NCI-H1436 (cell line): Measurements from ENCODE around the gene BATF3.
A peak's percentile ranks its signal among the peaks of the same experiment; 100 is the strongest.
"Not testable (repeated sequence)": the region's sequence is repeated elsewhere in the genome, so short reads cannot be mapped to it uniquely, and the experiment has no call there.

Source experiments
- DNase-seq: peaks from one replicate; lab custom pipeline; 2025; lab: John Stamatoyannopoulos, UW

Gene BATF3

DNA sequence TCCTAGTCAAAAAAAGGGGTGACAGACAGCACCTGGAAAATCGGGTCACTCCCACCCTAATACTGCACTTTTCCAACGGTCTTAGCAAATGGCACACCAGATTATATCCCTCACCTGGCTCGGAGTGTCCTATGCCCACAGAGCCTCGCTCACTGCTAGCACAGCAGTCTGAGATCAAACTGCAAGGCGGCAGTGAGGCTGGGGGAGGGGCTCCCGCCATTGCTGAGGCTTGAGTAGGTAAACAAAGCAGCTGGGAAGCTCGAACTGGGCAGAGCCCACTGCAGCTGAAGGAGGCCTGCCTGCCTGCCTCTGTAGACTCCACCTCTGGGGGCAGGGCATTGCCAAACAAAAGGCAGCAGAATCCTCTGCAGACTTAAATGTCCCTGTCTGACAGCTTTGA, 41.4 kb downstream of the BATF3 start:
- DNase-seq, result peak; percentile 23

DNA sequence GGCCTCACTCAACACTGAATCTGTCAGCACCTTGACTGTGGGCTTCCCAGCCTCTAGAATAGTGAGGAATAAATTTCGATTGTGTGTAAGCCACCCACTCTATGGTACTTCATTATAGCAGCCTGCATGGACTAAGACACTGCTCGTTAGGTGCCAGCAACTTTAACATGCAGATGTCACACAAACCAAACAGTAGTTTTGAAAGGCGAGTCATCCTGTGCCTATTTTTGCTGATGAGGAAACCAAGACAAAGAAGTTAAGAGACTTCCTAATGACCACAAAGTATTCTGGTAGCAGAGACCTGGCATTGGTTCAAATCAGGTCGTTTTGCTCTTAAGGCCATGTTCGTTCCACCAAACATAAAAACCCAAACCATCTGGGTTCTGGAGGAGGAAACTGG, 42.9 kb downstream of the BATF3 start:
- no peak for DNase-seq

DNA sequence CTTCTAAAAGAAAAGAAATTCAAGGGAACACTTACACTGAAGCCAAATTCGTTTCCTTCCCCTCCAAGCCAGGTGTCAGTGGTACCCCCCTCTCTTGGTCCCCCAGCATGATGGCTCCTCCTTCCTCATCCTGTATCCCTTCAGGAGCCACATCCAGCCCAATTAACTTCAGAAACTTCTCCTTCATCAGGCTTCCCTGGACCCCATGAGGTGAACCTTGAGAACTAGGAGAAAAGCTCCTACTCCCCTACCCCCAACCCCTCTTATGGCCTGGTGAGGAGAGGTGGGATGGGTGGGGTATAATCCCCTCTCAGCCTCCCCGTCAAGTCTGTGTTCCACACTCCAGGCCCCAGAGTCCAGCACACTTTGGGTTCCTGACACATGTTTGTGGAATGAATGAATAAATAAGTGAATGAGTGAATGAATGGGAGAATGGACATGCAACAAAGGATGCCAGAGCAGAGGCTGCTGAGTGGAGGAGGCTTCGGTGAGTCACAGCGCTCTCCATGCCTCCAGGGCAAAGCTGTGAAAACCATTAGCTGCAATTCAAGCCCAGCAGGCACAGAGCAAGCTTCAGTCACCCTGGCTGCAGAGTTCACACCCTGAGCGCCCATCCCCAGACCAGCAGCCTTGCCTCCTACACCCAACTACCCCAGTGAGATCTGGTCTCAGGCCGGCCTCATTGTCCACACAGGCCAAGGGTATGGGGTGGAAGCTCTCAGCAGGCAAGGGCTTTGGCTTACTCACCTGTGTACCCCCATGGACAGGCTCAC, 43.8 kb downstream of the BATF3 start:
- no peak for DNase-seq

DNA sequence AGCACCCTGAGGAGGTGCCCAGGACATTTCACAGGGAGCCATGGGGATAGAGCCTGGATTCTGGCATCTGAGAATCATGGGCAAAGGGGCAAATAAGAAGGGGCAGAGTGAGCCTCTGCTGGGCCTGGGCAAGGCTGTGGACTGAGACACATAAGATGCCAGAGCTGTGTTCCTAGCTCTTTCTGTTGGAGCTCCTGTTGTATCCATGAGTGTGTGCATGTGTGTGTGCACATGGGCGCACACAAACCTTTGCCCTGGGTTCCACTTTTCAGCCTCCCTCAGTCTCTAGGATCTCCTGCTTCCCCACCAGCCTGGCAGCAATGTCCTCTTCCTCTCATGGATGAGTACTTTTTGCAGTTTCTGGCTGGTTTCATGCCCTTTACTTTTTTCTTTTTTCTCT, 47.0 kb downstream of the BATF3 start:
- DNase-seq, result no peak

DNA sequence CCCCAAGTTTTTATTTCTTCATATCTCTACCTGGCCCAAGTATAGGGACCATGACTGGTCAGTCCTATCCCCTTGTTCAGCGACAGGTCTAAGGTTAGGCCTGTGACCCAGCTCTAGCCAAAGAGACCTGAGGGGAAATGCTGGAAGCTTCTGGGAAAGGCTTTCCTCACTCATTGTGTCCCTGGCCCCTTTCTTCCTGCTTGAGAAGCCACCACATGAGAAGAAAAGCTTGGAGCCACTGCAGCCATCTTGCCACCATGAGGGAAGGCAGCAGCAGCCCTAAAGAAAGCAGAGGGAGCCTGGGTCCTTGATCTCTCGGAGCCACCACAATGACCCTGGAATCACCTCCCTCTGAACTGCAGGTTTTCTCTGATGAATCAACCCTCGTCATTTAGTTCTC, 47.7 kb downstream of the BATF3 start:
- no peak for DNase-seq

DNA sequence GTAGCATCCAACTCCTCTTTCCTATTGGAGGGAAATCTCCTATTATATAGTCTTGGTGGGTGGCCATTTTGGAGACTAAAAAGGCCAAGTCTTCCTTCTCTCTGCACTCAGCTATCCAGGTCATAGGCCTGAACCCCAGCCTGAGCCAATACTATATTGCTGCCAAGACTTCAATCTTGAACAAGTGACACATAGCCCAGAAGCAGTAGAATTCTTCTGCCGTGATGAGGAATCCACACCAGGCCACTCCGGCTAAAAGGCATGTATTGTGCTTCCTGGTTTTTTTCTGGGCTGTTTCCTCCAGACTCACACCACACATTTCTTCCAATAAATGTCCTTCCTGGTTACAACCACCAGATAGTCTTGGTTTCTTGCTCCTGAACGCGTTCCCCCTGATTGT, 48.1 kb downstream of the BATF3 start:
- no peak for DNase-seq

DNA sequence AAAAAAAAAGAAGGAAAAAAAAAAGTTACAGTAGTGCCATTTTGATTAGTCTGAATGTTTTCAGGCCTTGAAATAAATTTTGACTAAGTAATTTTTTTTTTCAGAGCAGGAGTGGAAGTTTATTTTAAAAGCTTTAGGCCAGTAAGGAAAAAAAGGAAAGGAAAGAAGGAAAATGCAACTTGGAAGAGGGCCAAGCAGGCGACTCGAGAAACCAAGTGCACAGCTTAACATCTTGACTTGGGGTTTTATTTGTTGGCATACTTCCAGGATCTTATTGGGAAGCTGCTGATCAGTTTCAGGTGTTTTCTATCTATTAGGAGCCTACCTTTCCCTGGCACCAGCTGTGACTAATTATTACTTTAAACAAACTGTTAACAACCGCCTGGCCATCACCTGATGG, 49.4 kb downstream of the BATF3 start:
- no peak for DNase-seq

DNA sequence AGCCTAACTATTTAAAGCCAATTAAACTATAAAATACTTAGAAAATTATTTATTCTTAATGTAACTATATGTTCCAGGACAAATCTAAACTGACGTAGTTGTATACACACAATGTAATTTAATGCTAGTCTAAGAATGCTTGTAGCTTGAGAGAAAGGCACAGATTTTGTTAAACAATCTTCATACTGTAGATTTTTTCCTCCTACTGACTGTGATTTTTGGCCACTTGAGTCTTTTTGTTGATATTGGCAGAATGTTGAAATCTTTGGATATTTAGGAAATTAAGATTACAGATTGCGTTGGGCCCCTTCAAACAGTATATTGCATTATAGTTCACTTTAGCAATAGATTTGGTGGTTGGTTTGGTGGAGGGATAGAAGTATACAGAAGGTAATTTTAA, 50.6 kb downstream of the BATF3 start:
- no peak for DNase-seq

DNA sequence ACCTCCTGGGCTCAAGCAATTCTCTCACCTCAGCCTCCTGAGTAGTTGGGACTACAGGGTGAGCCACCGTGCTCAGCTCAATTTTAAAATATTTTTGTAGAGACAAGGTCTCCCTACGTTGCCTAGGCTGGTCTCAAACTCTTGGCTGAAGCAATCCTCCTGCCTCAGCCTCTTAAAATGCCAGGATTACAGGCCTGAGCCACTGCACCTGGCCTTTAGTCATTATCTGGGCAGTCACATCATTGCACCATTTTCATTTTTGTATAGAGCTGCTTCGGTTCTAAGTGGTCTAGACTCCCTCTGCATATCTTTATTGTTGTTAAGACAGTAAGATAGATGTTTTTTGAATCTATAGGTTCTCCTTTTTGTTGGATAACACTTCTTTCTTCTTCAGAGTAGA, 51.2 kb downstream of the BATF3 start:
- no peak for DNase-seq

DNA sequence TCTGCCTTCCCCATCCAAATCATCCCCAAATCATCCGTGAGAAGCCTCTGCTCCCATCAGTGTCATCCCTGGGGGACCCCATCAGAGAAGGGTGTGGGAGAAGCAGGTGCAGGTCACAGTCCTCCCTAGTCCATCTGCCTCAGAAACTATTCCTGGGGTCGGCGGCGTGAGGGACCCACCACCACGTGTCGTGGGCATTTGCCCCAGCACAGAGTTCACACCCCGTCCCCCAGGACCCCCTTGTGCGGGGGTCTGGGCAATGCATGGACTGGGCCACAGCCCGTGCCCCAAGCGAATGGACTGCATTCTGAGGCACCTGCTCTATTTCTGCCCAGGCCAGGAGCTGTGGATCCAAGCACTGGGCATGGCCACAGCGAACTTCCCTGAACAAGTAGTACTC, 52.6 kb downstream of the BATF3 start:
- DNase-seq, result no peak

DNA sequence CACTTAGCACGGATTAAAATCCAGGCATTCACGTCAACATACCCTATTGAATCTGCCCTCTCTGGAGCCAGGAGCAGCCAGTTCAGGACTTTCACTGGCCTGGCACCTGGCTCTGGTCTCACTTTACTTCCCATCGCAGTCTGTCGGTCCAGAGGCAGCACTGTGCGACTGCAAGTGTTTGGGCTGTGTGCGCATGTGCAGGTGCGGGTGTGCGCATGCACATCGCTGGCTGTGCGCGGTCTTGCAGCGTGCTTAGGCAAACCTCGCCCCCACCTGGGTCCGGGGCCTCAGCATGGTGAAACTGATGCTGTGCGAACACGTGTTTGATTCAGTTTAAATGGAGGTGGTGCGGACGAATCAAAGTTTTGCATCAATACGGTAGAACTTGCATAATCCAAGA, 53.1 kb downstream of the BATF3 start:
- no peak for DNase-seq

DNA sequence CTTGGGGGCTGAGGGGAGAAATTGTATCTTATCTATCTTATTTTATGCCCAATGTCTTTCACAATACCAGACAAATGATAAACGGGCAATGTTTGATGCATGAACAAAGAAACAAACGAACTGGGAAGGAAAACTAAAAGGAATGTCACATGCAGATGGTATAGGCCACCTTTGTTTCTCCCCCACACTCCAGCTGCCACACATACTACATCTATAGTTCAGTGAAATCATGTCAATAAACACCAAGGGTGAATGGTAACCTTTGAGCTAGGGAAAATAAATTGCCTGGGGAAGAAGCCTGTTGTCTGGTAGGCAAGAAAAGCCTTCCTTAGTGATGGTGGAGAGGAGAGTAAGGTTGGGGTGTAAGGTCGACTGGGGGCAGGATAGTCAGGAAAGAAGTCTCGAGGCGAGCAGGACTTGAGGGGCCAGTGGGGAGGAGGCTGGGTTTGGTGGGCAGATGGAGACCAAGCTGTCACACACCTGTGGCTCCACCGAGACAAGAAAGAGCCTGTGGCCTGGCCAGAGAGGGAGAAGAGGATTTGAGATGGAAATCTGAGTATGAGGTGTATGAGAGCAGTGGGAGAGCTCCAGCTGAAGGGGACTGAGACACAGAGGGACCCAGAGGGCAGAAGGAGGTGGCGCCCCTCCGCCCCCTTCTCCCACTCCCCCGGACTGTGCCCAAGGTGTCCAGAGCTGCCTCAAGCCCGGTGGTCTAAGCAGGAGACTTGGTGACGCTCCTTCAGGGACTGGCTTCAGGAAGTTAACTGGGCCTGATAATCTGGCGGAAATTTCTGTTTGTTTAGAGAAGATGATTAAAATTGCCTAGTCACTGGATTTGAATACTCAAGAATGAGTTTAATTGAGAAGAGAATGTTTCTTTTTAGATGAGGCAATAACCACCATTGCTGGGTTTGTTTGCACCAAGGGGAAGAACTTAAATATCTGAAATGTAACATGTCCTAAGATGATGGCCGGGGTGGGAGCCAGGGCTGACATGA, 53.8 kb downstream of the BATF3 start:
- no peak for DNase-seq

DNA sequence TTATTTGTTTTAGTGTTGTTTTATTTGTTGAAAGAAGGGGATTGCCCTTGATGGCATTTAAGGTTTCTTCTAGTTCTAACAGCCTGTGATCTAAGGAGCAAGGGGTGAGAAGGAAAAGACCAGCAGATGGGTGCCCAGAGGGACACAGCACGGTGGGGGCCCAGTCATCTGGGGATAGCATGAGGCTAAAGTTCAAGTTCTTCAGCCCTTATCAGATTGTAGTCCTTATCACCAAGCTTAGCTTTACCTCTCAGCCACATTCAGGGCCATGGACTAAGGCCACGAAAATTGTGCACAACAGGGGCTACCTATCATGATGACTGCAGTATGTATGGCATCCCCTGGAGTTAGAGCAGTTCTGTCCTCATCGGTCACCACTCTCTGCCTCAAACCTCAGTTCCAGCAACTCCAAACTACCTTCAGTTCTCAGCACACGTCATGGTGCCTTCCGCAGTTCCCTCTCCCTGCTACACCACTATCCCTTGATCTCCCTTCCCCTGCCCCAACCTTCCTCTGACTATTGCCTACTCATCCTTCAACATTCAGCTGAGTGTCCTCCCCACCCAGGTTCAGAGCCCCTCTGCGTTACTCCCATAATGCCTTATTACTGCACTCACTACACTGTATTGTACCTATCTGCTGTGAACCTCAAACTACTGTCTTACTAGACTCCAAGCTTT, 54.6 kb downstream of the BATF3 start:
- no peak for DNase-seq

DNA sequence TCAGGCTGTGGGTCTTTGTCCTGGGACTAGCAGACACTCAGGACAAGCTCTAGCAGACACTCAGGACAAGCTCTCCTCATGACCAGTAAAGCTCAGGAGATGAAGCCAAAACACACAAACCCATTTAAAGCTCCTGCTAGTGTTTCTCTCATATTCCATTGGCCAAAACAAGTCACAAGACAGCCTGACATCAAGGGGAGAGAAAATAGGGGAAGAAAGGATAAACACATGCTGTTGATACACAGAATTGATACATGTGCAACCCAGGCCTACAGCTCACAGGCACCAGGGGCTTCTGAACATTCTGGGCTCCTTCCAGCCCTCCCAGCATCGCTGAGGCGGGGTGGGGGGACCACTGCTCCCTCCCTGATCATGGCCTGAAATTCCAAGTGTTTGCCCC, 55.8 kb downstream of the BATF3 start:
- DNase-seq, result no peak

DNA sequence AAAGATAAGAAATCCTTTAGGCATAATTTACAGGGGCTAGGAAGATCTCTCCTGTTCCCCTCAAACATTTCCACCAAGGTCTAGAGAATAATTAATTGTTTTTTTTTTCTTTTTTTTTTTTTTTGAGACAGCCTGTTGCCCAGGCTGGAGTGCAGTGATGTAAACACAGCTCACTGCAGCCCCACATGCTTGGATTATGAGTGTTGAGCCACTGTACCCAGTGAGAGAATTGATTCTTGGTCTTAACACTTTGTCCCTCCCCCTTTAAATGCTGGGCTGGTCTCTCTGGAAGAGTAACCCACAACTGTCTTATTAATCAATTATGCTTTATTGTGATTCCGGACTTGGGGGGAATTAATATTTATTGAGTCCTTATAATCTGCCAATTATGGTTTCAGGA, 57.7 kb downstream of the BATF3 start:
- no peak for DNase-seq

DNA sequence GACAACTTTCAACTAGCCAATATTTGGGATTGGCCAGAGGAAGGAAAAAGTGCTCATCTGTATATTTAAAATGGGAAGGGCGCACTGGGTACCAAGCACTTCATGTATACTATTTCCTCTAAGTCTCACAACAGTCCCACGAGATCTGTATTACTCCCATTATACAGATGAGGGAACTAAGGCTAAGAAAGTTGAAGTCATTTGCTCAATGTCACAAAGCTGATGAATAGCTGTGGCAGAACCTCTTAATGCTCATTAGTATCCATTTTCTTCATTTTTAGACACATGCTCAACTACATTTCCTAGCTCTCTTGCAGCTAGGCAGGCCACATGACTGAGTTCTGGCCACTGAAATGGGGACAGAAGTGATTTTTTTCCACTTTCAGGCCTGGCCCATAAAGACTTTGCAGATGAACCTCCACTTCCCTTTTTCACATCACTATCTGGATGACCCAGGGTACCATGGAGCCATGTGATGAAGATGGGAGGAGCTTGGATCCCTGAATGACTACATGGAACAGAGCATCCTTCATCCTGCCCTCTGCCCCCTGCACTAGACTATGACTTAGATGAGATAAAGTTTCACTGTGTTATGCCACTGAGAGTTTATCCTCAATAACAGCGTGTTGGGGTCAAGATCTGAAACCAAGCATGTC, 59.3 kb downstream of the BATF3 start:
- DNase-seq, result no peak

DNA sequence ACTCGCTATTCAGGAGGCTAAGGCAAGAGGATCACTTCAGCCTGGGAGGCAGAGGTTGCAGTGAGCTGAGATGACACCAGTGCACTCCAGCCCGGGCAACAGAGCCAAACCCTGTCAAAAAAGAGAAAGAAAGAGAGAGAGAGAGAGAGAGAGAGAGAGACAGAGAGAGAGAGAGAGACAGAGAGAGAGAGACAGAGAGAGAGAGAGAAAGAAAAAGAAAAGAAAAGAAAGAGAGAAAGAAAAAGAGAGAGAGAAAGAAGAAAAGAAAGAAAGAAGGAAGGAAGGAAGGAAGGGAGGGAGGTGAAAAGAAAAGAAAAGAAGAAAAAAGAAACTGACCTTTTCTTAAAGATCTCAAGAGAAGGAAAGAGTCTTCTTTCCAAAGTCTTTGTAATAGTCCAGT, 60.1 kb downstream of the BATF3 start:
- not testable (repeated sequence) for DNase-seq

DNA sequence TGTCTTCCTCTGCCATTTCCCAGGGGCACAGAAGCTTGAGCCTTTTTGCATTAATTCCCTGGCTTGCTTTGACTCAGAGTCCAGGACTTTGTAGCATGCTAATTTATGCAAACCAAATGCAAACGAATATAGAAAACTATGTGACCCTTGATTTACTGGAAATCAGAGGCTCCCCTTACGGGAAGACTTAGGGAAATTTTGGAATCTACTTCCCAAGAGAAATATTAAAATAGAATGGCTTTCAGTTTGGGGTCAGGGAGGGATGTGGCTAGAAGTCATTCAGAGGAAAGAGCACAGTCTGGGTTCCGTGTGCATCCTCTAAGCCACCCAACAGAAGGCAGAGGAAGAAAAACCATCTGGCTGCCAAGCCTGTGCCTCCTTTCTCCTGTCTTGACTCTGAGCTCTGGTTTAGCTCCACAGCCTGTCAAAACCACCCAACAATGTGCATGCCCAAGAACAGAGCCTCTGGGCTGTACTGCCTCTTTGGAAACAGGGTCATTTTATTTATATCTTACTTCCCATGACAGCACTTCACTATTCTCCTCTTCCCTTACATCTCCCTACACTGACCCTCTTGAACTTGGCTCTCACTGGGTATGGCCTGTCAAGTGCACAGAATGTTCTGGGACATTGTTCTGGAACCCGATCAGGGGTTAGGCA, 61.0 kb downstream of the BATF3 start:
- no peak for DNase-seq

DNA sequence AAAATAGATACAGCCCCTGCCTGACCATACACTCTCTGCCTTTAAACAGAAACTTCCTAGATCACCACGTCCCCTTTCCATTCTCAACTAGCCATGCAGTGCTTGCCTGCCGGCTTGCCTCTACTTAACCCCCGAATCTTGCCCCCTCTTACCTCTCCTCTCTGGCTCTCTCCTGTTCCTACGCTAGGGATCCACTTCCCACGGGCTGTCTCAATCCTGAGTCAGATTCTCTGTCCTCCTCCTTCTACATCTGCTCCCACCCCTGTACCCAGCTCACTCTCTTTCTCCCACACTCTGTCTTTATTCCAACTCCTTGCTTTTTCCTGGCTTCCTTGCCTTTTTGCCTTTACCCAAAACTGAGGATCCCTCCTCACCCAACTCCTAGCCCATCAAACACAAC, 61.7 kb downstream of the BATF3 start:
- DNase-seq, result no peak
